Esophagus muscularis mucosa (tissue), 4 donors: ENCODE measurements around the gene SPEF2. TPM values are rescaled to one million over a fixed set of nuclear protein-coding genes. Genes with fewer than 3 reads are reported as not detected.

Experiments
- DNase-seq: peaks from one replicate; pipeline ENCODE4 v3.0.0-alpha.2; 2017; ENCODE audit errors: extremely low spot score
- H3K27ac ChIP-seq, 4 donors: fragments of 200-600 bp; sonication (generic); replicated peaks in 1 of 4; 1 replicate in 3 of 4; 2 replicates in 1 of 4; pipeline ENCODE4 v1.5.1; 2016 to 2019; ENCODE audit warnings: mild to moderate bottlenecking in 1 of 4
- H3K27me3 ChIP-seq, 4 donors: fragments of 200-600 bp; sonication (generic); one replicate each; pipeline versions ENCODE4 v1.5.1 to v1.6.0; 2016 to 2019
- H3K36me3 ChIP-seq, 4 donors: fragments of 200-600 bp; sonication (generic); one replicate each; pipeline ENCODE4 v1.5.1; 2016 to 2019
- H3K4me1 ChIP-seq, 4 donors: fragments of 200-600 bp; sonication (generic); one replicate each; pipeline ENCODE4 v1.5.1; 2016 to 2019
- H3K4me3 ChIP-seq, 4 donors: fragments of 200-600 bp; sonication (generic); 1 replicate in 2 of 4; 2 replicates in 2 of 4; pipeline ENCODE4 v1.5.1; 2016 to 2019; ENCODE audit warnings: mild to moderate bottlenecking in 4 of 4, moderate library complexity in 1 of 4
- H3K9me3 ChIP-seq, 4 donors: fragments of 200-600 bp; sonication (generic); 1 replicate in 3 of 4; 2 replicates in 1 of 4; pipeline ENCODE4 v1.5.1; 2016 to 2019
- EP300 ChIP-seq: sonication (generic); formaldehyde crosslinking; IDR thresholded peaks from one replicate; pipeline ENCODE4 v1.6.1; 2017; ENCODE audit warnings: antibody characterized with exemption
- POLR2A ChIP-seq: fragments of 450-650 bp; IDR thresholded peaks from one replicate; pipeline ENCODE4 v1.6.1; 2017; ENCODE audit warnings: antibody characterized with exemption, moderate library complexity, mild to moderate bottlenecking, low read depth
- POLR2AphosphoS5 ChIP-seq, 2 donors: sonication (generic); formaldehyde crosslinking; IDR thresholded peaks; one replicate each; pipeline ENCODE4 v1.6.1; 2017; ENCODE audit warnings: antibody characterized with exemption in 2 of 2
- WGBS: methylation state at CpG from one replicate; pipeline ENCODE4 v1.1.5; 2018; 5-methylcytosine and 5-hydroxymethylcytosine counted together
- intact Hi-C: fragments of 100-400 bp; cut with DNase I; formaldehyde crosslinking; loops from one replicate; pipeline ENCODE4 v1.15.1; 2023
- total RNA-seq, 4 donors: library from RNA; depleted of rRNA; stranded (reverse); fragments of >200 nt; gene quantifications; one replicate each; pipeline versions ENCODE4 v1.1.0 to v1.2.1, GENCODE V29; 2016
- TF ChIP-seq, protein P1 (sequence below), 3 experiments: fragments of 200-600 bp in 2 of 3; fragments of 450-650 bp in 1 of 3; sonication (generic) in 2 of 3; IDR thresholded peaks; one replicate each; pipeline ENCODE4 v1.5.1; 2017 to 2019; ENCODE audit warnings: antibody characterized with exemption in 3 of 3, mild to moderate bottlenecking in 2 of 3, moderate library complexity in 1 of 3

Gene SPEF2
- total RNA-seq, 4 donors from 2014 or later = 2.8 to 4.6 (median 3.1) TPM

DNA sequence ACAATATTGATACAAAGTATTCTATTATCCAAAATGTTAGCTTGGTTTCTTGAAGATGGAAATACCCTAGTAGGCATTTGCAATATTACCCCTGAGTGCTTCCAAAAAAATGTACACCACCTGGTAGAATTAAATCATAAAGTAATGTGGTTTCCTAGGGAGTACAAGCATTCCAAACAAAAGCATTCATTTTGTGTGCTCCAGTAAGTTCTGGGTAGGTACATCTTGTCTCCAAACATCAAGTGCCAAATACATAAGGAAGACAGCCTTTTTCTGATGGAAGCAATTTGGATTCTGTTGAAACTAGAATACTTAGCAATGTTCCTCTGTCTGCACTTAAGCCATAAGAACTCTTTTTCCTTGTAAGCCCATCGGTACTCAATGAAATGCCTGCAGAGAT, 165.9 kb downstream of the SPEF2 start:
- intact Hi-C loops = no loop called here
- Histone ChIP-seq H3K27me3 (no peaks in the 10 kb centered on the region), H3K4me1 (peaks cover 0 to 8% (median 0%) of the 10 kb centered on the region in 4 donors), H3K9me3 (no peaks in the 10 kb centered on the region), H3K4me3 (no peak overlapping the region), H3K27ac (no peak overlapping the region), H3K36me3 (no peaks in the 10 kb centered on the region)
- TF ChIP-seq EP300 (no peak), POLR2AphosphoS5 (IDR thresholded peaks at IDR 0.05) (no peak), POLR2A (no peak)
- TF ChIP-seq, protein P1, sequence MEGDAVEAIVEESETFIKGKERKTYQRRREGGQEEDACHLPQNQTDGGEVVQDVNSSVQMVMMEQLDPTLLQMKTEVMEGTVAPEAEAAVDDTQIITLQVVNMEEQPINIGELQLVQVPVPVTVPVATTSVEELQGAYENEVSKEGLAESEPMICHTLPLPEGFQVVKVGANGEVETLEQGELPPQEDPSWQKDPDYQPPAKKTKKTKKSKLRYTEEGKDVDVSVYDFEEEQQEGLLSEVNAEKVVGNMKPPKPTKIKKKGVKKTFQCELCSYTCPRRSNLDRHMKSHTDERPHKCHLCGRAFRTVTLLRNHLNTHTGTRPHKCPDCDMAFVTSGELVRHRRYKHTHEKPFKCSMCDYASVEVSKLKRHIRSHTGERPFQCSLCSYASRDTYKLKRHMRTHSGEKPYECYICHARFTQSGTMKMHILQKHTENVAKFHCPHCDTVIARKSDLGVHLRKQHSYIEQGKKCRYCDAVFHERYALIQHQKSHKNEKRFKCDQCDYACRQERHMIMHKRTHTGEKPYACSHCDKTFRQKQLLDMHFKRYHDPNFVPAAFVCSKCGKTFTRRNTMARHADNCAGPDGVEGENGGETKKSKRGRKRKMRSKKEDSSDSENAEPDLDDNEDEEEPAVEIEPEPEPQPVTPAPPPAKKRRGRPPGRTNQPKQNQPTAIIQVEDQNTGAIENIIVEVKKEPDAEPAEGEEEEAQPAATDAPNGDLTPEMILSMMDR (IDR thresholded peaks at IDR 0.05) = no peak
- WGBS = 100% methylated on average over 1 of the region's 1 CpG
- DNase-seq = no peak

DNA sequence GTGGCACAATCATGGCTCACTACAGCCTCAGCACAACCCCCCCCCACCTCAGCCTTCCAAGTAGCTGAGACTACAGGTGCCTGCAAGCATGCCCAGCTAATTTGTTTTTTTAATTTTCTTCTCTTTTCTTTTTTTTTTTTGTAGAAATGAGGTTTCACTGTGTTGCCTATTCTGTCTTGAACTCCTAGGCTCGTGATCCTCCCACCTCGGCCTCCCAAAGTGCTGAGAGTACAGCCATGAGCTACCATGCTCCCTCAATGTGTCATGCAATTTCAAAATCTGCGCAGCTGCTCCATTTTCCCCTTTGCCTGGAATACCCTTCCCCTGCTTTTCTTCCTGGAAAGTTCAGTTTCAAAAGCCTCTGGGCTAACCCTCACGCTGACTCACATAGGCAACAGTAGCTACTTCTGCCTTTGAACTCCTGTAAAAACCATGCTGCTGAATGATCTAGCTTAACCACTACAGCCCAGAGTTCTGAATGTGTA, 168.0 kb downstream of the SPEF2 start:
- WGBS = 89% methylated on average over 4 of the region's 4 CpGs
- intact Hi-C loops = no loop called here

DNA sequence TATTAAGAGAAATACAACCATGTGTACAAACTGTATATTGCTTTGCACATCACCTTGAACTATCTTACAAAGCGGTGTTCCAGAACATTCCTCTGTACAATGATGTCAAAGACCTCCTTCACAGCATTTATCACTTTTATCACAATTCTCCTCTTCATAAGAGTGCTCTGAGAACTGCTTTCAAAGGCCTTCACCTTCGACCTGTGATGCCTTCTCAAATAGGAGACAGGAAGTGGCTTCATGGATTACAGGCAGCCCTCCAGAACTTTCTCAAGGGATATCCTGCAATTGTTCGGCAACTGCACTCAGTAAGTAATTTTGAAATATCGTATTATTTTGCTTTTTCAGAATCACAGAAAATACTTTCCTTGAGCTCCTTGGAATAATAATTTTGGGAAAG, 171.1 kb downstream of the SPEF2 start:
- no peak for DNase-seq
- H3K4me3 ChIP-seq = no peak overlapping the region
- H3K4me1 ChIP-seq = peaks cover 0 to 6% (median 0%) of the 10 kb centered on the region in 4 donors
- no peaks in the 10 kb centered on the region for H3K9me3 ChIP-seq
- H3K27me3 ChIP-seq = no peaks in the 10 kb centered on the region
- intact Hi-C loops = no loop called here
- H3K36me3 ChIP-seq = no peaks in the 10 kb centered on the region
- TF ChIP-seq POLR2A (no peak), EP300 (no peak), POLR2AphosphoS5 (IDR thresholded peaks at IDR 0.05) (no peak)
- TF ChIP-seq, protein P1 (IDR thresholded peaks at IDR 0.05) = no peak
- no peak overlapping the region for H3K27ac ChIP-seq
- 77% methylated on average over 4 of the region's 4 CpGs for WGBS

More for the DNA sequence above, 168.0 kb downstream of the SPEF2 start:
- no peaks in the 10 kb centered on the region for H3K36me3 ChIP-seq
- no peaks in the 10 kb centered on the region for H3K27me3 ChIP-seq
- H3K4me1 ChIP-seq = peaks cover 0 to 8% (median 3%) of the 10 kb centered on the region in 4 donors
- H3K9me3 ChIP-seq = no peaks in the 10 kb centered on the region
- no peak overlapping the region for H3K4me3 ChIP-seq
- H3K27ac ChIP-seq = no peak overlapping the region
- TF ChIP-seq EP300 = no peak
- TF ChIP-seq POLR2A = no peak
- TF ChIP-seq POLR2AphosphoS5 (IDR thresholded peaks at IDR 0.05) = no peak
- TF ChIP-seq, protein P1 (IDR thresholded peaks at IDR 0.05) = no peak
- DNase-seq = no peak

DNA sequence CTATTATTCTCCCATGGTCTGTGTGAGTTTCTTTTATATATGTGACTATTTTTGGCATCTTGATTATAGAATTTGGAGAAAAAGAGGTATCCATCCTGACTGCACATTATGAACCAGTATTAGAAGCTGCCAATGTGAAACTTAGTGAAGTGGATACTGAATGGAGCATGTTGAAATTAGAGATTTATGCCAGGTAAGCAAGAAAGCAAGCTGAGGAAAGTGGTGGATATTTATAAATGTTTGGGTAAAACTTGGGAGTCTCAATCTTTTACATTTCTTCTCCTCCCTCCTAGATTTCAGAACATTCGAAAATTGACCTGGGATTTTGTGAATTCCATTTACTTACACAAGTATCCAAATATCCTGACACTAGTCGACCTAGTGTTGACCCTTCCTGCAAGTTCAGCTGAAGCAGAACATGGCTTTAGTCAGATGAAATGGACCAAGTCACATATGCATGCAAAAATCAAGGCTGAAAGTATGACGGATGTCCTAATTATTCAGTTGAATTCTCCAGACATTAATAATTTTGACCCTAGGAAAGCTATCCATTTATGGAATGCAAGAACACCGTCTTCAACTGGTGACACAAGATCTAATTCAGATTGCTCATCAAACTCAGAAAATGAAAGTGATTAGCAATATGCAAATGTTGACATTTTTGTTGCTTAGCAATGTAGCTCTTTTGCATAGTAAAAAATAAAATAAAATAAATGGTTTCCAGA, 172.2 kb downstream of the SPEF2 start:
- Histone ChIP-seq H3K4me3 (no peak overlapping the region), H3K9me3 (no peaks in the 10 kb centered on the region), H3K4me1 (peaks cover 0 to 6% (median 0%) of the 10 kb centered on the region in 4 donors), H3K27ac (no peak overlapping the region), H3K36me3 (no peaks in the 10 kb centered on the region), H3K27me3 (no peaks in the 10 kb centered on the region)
- WGBS = 80% methylated on average over 4 of the region's 4 CpGs
- TF ChIP-seq, protein P1 (IDR thresholded peaks at IDR 0.05) = no peak
- TF ChIP-seq POLR2A (no peak), EP300 (no peak), POLR2AphosphoS5 (IDR thresholded peaks at IDR 0.05) (no peak)
- intact Hi-C loops = no loop called here
- DNase-seq = no peak

DNA sequence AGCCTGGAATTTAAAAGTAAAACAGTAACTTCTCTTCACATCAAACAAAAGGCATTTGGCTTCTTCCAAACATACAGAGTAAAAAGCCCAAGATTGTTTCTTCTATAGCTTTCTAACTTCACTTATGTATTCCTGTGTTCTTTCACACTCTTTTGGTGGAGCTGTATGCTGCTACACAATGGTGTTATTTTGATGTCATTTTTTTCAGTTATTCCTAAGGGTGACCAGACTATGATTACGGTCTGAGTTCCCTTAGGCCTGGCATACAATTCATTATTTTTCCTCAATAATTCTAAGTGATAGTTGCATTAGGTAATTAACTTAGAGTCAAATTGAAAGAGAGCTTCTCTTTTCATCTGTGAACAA, 172.8 kb downstream of the SPEF2 start:
- H3K27ac ChIP-seq = no peak overlapping the region
- 92% methylated on average over 1 of the region's 1 CpG for WGBS
- no peaks in the 10 kb centered on the region for H3K36me3 ChIP-seq
- intact Hi-C loops = no loop called here
- peaks cover 0 to 6% (median 0%) of the 10 kb centered on the region in 4 donors for H3K4me1 ChIP-seq
- TF ChIP-seq POLR2A (no peak), EP300 (no peak), POLR2AphosphoS5 (IDR thresholded peaks at IDR 0.05) (no peak)
- TF ChIP-seq, protein P1 (IDR thresholded peaks at IDR 0.05) = no peak
- no peaks in the 10 kb centered on the region for H3K27me3 ChIP-seq
- H3K4me3 ChIP-seq = no peak overlapping the region
- no peak for DNase-seq
- no peaks in the 10 kb centered on the region for H3K9me3 ChIP-seq
